GM21423 (cell line): ENCODE measurements around the gene CHID1.

Source experiments
- ATAC-seq: cut with Tn5 transposase; IDR thresholded peaks from one replicate; pipeline ENCODE4 v1.9.1; 2021; ENCODE audit warnings: mild to moderate bottlenecking, moderate library complexity; ENCODE audit not compliant: unreplicated experiment

The CHID1 gene

DNA sequence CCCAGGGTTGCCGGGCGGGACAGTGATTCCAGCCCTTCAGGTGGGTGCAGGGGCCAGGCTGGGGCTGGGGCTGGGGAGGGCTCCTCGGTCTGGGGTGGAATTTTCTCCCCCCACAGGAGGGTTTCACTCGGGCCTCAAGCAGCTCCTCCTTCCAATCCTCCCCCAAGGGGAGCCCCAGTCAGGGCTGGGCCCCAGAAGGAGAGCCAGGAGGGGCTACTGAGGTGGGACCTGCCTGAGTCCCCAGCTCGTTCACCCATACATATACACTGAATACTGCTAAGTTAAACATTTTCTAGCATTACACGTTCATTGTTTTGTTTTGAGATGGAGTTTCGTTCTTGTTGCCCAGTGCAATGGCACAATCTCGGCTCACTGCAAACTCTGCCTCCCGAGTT is 84.4 kb downstream of the CHID1 start:
- ATAC-seq, result no peak

DNA sequence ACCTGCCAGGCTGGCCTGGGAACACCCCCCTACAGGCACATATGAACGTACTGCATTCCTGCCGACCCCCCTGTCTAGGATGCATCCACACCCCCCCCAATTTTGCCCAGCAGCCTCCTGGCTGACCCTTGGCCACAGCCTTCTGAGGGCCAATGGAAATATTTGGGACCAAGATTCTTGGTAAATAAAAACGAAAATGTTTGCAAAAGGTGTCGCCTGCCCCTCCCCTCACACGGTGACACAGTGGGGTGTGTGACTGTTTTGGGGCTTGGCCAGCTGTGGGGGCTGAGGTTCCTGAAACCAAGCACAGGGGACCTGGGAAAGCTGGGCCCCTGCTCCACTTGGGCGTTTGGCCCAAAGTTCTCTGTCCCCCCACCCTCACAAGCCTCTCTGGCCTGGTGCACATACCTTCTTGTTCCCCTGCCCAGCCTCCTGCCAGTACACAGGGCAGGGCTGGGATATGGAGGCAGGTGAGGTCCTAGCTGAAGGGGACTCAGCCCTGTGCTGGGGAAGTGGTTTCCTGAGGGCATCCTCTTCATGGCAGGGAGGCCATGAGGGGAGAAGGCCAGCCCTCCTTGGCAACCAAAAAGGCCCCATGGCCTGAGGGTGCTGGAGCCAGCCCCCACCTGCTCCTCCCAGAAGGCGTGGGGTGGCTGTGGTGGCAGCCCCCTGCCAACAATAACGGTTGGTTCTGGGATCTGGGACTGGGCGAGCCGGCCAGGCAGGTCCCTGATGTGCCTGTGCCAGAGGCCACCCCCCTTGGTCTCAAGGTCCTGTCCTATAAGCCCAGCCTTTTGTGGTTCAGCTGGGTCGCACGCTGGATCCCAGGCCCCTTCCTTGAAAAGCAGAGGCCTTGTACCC is 85.0 kb downstream of the CHID1 start:
- ATAC-seq, result no peak

DNA sequence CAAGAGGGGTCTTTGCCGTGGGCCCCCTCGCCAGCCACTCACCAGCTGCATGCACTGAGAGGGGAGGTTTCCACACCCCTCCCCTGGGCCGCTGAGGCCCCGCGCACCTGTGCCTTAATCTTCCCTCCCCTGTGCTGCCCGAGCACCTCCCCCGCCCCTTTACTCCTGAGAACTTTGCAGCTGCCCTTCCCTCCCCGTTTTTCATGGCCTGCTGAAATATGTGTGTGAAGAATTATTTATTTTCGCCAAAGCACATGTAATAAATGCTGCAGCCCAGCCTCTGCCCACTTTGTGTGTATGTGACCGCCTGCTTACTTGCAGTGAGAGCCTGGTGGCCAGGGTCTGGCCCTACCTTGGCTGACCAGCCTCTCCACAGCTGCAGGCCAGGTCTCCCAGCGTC is 85.7 kb downstream of the CHID1 start:
- no peak for ATAC-seq

DNA sequence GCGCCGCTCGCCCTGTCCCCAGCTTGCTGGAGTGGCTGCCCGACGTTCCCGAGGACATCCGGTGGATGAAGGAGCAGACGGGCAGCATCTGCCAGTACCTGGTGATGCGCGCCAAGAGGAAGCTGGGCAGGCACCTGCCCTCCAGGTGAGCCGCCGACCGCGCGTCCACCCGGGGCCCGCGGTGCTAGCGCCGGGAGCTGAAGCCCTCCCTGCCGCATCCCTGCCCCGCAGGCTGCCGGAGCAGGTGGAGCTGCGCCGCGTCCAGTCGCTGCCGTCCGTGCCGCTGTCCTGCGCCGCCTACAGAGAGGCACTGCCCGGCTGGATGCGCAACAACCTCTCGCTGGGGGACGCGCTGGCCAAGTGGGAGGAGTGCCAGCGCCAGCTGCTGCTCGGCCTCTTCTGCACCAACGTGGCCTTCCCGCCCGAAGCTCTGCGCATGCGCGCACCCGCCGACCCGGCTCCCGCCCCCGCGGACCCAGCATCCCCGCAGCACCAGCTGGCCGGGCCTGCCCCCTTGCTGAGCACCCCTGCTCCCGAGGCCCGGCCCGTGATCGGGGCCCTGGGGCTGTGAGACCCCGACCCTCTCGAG is 86.2 kb downstream of the CHID1 start:
- ATAC-seq, result no peak

DNA sequence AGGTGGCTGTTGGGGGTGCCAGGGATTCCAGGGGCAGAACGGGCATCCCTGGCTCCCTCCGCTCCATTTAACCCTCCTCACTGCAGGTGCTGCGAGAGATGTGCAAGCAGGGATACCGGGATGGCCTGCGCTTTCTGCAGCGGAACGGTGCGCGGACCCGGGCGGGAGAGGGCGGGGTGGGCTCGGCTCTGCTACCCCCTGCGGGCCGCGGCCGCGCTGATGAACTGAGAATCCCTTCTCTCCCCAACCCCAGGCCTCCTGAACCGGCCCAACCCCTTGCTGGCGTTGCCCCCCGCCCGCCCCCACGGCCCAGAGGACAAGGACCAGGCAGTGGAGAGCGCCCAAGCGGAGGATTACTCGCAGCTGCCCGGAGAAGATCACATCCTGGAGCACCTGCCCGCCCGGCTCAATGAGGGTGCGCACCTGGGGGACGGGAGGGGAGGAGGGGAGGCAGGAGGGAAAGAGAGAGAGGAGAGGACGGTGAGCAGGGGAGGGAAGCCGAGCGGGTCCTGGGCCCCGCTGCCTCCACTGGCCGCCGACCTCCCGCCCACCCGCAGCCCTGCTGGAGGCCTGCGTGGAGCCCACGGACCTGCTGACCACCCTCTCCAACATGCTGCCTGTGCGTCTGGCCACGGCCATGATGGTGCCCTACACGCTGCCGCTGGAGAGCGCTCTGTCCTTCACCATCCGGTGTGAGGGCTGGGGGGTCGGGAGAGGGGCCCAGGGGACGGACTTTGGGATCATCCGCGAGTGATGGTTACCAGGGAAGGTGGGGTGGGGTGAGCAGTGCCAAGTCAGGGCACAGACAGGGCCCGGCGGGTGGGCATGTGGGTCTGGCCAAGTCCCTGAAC is 86.9 kb downstream of the CHID1 start:
- no peak for ATAC-seq

DNA sequence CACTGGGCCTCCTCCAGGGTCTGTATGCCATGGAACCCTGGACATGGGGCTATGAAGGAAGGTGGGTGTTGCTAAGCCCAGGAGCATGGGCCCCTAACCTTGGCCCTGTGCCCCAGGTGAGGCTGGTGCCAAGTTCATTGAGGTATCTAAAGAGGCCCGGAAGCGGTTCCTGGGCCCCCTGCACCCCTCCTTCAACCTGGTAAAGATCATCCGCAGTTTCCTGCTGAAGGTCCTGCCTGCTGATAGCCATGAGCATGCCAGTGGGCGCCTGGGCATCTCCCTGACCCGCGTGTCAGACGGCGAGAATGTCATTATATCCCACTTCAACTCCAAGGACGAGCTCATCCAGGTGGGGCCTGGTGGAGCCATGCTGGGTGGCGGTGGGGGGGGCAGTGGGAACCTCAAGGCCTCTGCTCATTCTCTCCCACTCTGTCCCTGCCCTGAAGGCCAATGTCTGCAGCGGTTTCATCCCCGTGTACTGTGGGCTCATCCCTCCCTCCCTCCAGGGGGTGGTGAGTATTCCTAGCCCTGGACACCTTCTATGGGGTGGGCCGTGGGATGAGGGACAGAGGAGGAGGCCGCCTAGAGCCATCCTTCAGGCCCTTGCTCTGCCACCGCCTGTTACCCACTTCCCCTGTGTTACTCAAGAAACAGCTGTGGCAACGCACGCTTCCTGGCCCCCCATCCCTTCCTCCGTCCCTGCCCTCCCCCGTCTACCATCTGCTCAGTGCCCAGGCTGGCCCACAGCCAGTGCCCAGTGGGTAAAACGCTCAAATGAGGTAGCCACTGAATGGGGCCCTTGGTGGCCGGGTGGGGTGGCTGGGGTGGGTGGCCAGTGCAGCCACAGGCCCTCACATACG is 88.9 kb downstream of the CHID1 start:
- no peak for ATAC-seq

DNA sequence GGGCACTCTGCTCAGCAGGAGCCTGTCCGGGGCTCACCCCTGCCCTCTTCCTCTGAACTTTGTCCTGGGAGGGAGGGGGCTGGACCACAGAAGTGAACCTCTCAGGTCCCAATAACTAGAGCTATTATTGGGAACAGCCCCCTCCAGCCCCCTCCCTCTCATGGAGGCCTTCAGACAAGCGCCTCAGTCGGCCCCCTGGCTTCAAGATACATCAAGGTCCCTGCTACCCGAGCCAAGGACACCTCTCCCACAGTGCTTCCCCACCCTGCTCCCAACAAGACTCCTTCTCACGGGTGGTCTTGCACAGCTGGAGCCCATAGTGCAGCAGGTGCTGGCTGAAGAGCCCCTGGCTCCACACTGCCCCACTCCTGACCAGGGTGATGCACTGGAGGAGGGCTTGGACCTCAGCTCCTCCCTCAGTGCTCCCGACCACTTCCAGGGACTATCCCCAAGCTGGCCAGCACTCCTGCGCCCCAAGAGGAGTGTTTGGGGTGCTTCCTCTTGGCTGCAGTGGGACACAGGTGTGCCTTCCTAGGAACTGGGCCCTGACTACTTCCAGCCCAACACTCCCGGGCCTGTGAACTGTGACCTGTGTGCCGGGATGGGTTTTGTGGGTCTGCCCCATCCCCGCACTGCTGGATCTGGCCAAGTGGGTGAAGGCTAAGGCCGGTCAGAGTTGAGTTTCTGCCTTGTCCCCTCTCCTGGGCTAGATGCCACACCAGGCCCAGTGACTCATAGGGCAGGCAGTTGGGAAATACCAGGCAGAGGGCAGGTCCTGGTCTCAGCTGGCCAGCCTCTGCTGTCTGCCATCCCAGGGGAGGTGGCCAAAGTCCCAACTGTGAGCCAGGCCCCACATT is 89.7 kb downstream of the CHID1 start:
- ATAC-seq, result no peak

DNA sequence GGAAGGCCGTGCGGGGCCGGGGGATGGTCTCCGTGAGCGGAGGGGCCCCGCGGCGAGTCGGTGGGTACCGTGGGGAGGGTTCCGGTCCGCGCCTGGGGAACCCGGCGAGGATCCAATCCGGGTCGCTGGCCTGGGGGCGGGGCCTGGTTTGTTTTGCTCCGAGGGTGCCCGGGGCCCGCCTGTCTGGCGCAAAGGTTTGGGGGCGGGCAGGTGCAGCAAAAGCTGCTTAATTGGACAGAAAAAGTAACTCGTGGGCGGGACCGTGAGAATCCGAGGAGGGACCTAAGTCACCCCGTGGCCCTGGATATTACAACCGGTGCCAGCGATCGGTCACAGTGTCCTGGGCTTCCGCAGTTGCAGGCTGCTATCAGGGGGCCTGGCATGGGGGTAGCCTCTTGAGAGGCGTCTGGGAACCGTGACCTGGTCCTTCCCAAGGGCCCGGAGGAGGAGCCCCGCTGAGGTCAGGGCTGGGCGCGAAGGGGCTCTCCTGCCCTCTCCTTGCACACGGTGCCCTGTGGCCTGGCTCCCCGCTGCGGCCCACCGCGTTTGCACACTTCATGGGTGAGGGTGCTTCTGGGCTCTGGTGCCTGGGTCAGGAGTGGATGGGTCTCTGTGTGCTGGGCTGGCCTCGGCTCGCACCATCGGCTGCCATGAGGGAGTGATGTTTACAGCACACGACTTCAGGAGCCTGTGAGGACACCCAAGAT is 90.5 kb downstream of the CHID1 start:
- peak; percentile 51 for ATAC-seq

DNA sequence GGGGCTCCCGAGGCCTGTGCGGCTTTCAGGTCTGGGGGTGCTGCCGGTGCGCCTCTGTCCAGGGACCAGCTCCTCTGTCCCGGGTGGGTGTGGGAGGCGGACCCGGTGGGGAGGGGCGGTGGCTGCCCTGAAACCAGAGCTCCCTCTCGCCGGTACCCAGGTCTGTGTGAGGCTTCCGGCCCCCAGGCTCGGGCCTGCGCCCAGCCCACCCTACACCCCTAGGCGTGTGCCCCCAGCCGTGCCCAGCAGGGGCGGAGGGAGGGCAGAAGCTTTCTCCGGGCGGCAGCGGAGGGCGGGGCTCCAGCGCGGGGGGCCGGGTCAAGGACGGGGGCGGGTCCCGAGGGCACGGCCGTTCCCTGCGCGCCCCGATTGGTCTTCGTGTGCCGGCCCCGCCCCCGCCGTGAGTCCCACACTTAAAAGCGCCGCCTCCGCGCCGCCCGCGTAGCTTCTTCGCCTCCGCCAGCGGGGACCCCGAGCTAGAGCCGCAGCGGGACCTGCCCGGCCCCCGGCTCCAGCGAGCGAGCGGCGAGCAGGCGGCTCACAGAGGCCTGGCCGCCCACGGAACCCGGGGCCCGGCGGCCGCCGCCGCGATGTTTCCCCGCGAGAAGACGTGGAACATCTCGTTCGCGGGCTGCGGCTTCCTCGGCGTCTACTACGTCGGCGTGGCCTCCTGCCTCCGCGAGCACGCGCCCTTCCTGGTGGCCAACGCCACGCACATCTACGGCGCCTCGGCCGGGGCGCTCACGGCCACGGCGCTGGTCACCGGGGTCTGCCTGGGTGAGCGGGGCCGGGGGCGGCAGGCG is 91.3 kb downstream of the CHID1 start:
- peak; percentile 68 for ATAC-seq

DNA sequence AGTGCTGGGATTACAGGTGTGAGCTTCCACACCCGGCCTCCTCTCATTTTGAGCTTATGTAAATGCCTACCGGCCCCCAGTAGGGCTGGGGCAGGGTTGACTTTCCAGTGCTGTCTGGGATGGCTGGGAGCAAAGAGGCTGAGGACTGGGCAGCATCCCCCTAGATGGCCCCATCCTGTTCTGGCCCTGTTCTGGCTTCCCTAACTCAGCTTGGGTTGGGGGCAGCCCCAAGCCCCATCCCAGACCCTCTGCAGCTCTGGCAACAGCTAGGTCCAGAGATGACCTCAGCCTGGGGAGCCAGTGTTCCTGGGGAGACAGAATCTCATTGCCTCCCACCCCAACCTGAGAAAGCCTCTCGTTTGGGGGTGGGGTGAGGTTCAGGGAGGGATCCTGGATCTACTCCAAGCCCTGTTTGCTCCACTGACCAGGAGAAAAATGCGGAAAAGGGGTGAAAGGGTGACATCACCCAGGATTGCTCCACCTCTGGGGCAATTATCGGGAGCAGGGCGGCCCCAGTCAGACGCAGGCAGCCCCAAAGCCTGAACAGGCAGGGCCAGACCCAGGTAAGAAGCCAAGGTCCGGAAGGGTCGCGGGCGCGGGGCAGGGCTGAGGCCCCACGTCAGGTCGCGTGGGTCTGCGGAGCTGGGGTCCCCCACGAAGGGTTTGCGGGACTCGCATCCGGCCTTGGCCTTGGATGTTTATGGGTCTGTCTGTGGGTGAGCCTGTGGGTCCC is 92.0 kb downstream of the CHID1 start, which contains the start of gene PNPLA2:
Gene PNPLA2 (plus strand): TSS at position 519 of the 733 bp plus-strand sequence. CDS start 805 bp downstream, outside the sequence.
- ATAC-seq, result no peak
